Measurements from ENCODE around the gene RFESD.

Gene RFESD

GRCh38 chr5:95647886-95648860 lies 1.6 kb downstream of the RFESD start:
- H3K4me3 ChIP-seq (ENCODE audit: low read depth, low read length): peak overlapping the region; percentile 61
- TF ChIP-seq MAX (IDR thresholded peaks at IDR 0.05; ENCODE audit: low read depth, low read length) (peak; percentile 38; the same call in 1 of the 2 replicates), POLR2A (IDR thresholded peaks at IDR 0.05; ENCODE audit: extremely low read depth, insufficient read length) (no peak)
- DNase-seq (ENCODE audit: low read depth): peak; percentile 76

DNA sequence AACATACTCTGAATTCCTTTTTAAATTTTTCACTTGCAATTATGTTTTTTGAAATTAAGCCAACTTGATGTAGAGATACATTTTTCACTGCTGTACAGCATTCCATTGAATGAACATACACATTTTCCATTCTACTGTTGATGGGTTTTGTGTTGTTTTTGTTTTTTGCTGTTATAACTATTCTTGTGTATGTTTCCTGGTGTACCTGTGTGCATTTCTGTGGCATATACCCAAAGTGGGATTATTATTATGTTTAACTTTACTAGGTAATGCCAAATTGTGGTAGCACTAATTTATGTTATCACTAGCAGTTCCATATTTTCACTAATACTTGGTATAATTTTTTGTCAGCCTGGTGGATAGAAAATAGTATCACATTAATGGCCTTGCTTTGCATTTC lies 2.7 kb downstream of the RFESD start:
- peak overlapping the region; percentile 61 for H3K4me3 ChIP-seq (ENCODE audit: low read depth, low read length)
- no peak for TF ChIP-seq POLR2A (IDR thresholded peaks at IDR 0.05; ENCODE audit: extremely low read depth, insufficient read length)
- TF ChIP-seq MAX (IDR thresholded peaks at IDR 0.05; ENCODE audit: low read depth, low read length): no peak
- TF ChIP-seq MYC (IDR thresholded peaks at IDR 0.05; ENCODE audit: low read depth, low read length): no peak
- no peak for TF ChIP-seq CTCF (IDR thresholded peaks at IDR 0.05; ENCODE audit: low read depth, low read length)
- DNase-seq (ENCODE audit: low read depth): no peak

GRCh38 chr5:95649842-95650620 lies 3.5 kb downstream of the RFESD start:
- no peak for DNase-seq (ENCODE audit: low read depth)
- H3K4me3 ChIP-seq (ENCODE audit: low read depth, low read length): peak overlapping the region; percentile 61

DNA sequence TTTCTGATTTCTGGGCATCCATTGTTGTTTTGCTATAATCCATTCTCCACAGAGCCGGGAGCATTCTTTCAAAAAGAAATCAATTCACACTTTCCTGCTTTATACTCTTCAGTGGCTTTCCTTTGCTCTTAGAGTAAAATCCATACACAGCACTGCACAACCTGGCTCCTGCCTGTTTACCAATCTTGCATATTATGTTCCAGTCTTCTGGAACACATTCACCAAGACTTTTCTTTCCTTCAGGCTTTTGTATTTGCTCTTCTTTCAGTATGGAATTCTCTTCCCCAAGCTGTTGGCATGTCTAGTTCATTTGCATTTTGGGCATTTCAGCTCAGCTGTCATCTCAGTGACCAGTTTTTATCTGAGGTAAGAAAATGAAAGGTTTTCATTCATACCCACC lies 6.3 kb downstream of the RFESD start:
- no peak for DNase-seq (ENCODE audit: low read depth)

More at GRCh38 chr5:95649842-95650620, 3.5 kb downstream of the RFESD start:
- TF ChIP-seq MAX (IDR thresholded peaks at IDR 0.05; ENCODE audit: low read depth, low read length): no peak
- no peak for TF ChIP-seq POLR2A (IDR thresholded peaks at IDR 0.05; ENCODE audit: extremely low read depth, insufficient read length)
- TF ChIP-seq CTCF (IDR thresholded peaks at IDR 0.05; ENCODE audit: low read depth, low read length): no peak
- TF ChIP-seq MYC (IDR thresholded peaks at IDR 0.05; ENCODE audit: low read depth, low read length): no peak

GRCh38 chr5:95654196-95654595 lies 7.6 kb downstream of the RFESD start:
- no peak for DNase-seq (ENCODE audit: low read depth)
- no peak overlapping the region for H3K4me3 ChIP-seq (ENCODE audit: low read depth, low read length)
- TF ChIP-seq POLR2A (IDR thresholded peaks at IDR 0.05; ENCODE audit: extremely low read depth, insufficient read length) (no peak), MAX (IDR thresholded peaks at IDR 0.05; ENCODE audit: low read depth, low read length) (no peak), MYC (IDR thresholded peaks at IDR 0.05; ENCODE audit: low read depth, low read length) (no peak), CTCF (IDR thresholded peaks at IDR 0.05; ENCODE audit: low read depth, low read length) (no peak)

More for the DNA sequence above, 6.3 kb downstream of the RFESD start:
- H3K4me3 ChIP-seq (ENCODE audit: low read depth, low read length): no peak overlapping the region
- no peak for TF ChIP-seq MYC (IDR thresholded peaks at IDR 0.05; ENCODE audit: low read depth, low read length)
- TF ChIP-seq MAX (IDR thresholded peaks at IDR 0.05; ENCODE audit: low read depth, low read length): no peak
- no peak for TF ChIP-seq CTCF (IDR thresholded peaks at IDR 0.05; ENCODE audit: low read depth, low read length)
- no peak for TF ChIP-seq POLR2A (IDR thresholded peaks at IDR 0.05; ENCODE audit: extremely low read depth, insufficient read length)
